Iris pigment epithelial cell (primary cell): ENCODE results near the gene MSMP.

Experiments used
- DNase-seq: peaks from one replicate; pipeline ENCODE4 v3.0.0-alpha.2; 2011; ENCODE audit warnings: low read depth

The MSMP gene

DNA sequence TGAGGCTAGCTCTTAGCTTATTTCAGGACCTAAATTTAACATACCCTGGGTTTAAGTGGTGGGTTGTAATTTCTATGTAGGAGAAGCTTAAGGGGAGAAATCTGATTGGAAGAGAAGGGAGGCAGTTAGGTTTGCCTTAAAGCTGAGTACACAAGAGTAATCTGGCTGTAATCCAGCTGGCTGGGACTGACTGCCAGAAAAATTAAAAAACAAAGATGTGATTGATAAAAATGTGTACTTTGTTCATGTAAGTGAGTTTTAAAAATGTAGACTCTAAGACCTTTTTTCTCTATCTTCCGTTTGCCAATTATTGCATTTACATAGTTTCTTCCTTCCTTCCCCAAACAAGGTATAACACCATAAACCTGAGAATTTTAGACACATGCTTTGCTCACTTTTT lies 17.5 kb upstream of the MSMP start:
- DNase-seq: peak; percentile 60

DNA sequence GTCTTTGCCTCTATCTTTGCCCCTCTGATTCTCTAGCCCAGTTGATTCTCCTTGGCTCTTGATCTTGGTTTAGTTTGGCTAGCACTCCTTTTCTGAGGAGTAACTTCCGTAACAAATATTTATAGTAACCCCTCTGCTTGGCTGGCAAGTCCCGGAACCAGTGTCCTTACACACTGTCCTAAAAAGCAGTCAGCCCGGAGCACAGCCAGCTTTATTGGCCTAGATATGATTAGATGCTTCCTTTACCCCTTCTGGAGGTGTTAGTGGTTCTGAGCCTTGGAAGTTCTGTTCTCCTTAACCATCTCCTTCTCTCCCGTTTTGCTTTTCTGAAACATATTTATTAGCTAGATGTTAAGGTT lies 17.0 kb upstream of the MSMP start:
- no peak for DNase-seq

DNA sequence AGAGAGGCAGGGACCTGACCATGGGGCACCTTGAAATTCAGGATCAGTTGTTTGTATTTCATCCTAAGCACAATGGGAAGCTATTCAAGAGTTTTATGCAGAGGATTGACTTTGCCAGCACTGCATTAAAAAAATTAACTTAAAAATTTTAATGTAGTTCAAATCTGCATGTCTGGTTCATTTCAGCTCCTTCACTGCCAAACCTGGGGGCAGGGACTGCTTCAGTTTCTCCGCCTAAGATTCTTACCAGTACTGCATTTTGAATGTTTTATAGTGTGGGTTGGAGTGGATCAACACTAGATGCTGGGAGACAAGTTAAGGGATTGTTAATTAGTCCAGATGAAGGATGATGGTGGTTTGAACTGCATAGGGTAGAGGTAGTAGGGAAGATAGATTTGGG lies 15.7 kb upstream of the MSMP start:
- DNase-seq: no peak

DNA sequence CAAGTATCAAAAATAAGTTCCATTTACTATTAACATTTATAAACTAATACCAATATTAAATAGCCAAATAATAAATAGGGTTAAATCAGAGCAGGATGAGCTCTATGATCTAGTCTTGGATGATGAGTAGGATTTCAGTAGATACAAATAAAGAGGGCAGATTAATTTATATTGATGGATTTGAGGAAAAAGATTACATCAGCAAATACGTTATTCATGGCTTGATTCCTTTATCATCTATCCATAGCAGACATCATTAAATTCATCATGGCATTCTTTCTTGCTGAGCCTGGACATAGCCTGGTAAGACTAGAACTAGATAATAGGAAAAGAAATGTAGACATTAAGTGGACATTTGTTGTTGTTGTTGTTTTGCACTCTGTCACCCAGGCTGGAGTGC lies 13.4 kb upstream of the MSMP start:
- no peak for DNase-seq

DNA sequence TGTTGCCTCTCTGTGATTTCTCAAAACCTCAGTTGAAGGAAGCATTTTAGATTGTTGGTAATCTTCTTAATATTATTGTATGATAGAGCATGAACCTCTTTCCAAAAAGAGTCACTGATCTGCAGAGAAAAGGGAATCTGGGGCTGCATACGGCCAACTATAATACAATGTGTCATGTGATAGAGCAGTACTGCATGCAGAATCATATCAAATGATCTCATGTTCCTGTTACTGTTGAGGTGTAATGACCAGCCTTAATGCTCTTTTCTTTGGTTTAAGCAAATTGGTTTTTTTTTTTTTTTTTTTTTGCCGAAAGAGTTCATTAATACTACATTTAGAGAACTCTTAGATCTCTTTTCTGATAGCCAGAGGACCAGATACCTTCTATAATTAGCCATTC lies 12.9 kb upstream of the MSMP start:
- DNase-seq: no peak

- DNase-seq: no peak
These were observed 9.7 kb upstream of the MSMP start for GRCh38 chr9:35763803-35764202.

- DNase-seq: no peak
These were observed 9.1 kb upstream of the MSMP start for GRCh38 chr9:35763181-35763580.

DNA sequence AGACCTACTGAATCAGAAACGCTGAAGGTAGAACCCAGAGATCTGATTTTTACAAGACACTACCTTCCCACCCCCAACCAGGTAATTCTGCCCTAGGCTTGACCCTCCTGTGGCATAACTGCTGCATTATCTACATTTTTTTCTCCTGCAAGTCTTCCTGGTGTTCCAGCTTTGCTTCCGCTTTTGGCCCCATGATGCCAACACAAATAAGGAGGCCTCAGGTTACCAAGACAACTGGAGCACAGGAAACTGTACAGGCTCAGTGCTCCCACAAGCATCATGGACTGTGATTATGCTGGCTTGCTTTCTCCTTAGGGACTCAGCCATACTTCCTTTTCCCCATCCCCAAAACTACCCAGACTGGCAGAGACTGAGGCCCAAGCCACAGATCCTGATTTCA lies 6.6 kb upstream of the MSMP start:
- DNase-seq: peak; percentile 78

DNA sequence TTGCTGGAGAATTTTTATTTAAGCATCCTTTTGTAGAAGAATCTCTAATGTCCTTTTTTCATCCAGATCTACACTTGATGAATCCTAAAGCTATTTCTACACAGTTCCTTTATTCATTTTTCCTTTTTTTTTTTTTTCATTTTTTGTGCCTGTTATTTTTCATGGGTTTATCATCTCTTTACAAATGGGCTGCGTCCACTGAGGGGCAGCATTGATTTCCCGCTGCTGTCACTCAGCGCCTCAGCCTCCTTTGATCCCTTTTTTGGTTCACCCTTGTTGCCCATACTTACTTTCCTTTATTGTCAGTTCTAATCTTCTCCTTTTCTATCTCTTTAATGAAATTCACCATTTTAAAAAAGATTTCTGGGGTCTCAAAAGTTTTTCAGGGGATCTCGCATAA lies 5.7 kb upstream of the MSMP start:
- no peak for DNase-seq

DNA sequence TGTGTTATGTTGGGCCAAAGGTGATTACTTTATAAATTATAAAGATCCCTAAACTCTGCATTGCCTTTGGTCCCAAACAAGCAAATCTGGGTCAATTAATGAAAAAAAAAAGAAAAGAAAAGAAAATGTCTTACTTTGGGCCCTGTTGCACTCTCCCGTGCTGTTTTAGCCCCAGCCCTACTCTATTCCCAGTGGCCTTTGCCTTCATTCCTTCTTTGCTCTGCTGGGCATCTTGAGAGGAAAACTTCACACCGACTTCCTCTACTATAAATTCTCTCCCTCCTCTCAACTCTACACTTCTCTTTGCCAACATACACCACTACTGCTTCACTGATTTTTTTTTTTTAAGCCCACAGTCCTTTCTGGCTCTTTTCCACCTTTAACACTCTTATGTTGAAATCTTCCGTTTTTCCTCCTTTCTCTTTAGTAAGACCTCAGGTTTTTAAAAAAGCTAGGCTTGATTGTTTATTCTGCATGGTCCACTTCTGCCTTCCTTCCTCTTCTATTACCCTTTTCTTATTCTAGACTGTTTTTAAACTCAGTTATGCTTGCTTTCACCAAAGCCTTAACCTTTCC lies 4.5 kb upstream of the MSMP start:
- DNase-seq: peak; percentile 59

DNA sequence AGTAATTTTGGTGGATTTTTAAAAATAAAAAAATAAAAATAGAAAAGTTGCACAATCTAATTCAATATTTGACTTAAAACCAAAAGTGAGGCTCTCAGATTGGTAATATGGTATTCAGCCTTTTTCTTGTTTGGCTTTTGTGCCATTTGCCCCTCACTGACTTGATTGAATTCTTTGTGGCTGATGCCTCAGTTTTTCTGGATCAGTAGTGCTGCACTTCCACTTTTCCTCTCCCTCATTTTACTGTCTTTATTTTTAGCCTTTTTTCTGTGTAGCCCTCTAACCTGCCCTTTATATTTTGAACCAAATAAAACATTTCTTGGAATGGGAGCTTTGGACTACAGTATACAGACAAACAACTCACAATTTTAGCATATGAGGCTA lies 3.8 kb upstream of the MSMP start:
- DNase-seq: no peak

DNA sequence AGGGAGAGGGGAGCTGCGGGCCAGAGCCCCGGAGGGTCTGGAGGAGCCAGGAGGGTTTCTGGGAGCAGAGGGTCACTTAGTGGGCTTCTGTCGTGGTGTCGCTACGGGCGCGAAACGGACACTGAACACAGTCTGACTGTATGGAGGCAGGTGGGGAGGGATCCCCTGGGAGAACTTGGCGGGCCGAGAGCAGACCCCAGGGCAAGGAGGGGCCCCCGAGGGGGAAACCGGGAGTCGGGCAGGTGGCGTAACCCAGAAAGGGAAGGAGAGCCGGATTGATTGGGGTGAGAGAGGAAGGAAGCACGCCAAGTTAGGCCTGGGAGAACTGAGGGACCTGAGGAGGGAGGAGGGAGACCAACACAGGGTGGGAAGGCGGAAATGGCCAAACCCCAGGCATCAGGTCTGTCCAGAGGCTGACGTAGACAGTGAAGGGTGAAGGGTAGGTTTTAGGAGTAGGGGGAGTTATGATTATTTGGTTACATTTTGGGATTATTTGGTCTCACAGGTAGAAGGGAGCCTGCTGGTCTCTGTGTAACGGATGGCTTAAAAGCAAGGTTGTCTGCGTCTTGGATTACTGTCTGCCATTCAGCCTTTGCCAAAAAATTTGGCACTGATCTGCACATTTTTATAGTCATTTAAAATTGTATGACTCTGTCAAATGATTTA lies 3.3 kb upstream of the MSMP start:
- DNase-seq: no peak

GRCh38 chr9:35756275-35757225 lies 2.5 kb upstream of the MSMP start:
- peak; percentile 39 for DNase-seq

DNA sequence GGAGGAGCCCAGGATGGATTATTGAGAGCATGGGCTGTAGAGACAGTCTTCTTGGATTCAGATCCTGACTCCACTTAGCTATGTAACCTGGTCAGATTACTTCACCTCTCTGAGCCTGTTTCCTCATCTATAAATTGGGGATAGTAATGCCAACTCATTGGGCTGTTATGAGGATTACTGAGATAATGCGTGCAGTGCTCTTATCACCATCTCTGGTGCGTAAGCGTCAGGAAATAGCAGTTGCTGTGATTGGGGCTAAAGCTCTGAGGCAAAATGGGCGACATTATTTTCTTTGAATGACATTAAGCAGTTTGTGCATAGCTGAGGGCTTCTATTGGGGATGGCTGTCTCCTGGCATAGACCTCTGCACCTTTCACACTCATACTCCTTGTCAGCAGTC lies 995 bp upstream of the MSMP start:
- DNase-seq: no peak

- DNase-seq: no peak
These were observed 610 bp downstream of the MSMP start for GRCh38 chr9:35753466-35753865.

GRCh38 chr9:35750256-35750531 lies 3.9 kb downstream of the MSMP start:
- DNase-seq: no peak

DNA sequence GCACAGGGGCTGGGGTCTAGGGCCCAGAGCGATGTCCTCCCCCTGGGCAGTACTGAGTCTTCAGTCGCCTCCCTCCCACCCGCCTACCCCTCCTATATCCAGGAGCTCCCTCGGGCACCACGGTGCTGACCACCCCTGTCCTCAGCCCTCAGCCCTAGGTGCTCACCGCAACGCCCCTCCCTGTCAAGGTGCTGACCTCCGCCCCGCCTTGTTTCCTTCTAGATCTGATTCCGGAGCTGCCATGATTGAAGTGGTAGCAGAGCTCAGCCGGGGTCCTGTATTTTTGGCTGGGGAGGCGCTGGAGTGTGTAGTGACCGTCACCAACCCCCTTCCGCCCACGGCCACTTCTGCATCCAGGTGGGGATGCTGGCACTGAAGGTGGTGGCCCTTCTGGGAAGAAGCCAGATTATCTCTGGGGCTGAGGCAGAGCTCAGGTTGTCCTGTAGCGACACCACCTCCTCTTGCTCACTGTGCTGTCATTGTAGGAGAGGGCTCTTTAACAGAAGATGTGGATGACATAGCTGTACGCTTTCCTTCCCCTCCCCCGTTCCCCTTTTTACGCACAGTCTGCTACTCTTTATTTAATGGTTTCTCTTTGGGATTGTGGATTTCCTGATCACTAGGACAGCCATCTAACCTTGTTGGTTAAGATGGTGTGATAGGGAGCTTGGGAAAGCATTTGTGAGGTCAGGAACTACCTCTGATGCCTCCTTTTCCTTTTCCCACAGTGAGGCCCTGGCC lies 4.4 kb downstream of the MSMP start:
- DNase-seq: no peak

- peak; percentile 61 for DNase-seq
These were observed 5.1 kb downstream of the MSMP start, which contains the start of the genes GBA2 and RGP1 for GRCh38 chr9:35748858-35749514. TSS of gene GBA2 (minus strand) at chr9:35749228. CDS start at chr9:35748704, 524 bp downstream. TSS of gene RGP1 (plus strand) at chr9:35749287. CDS start at chr9:35749756, 469 bp downstream.

GRCh38 chr9:35748242-35748857 lies 5.7 kb downstream of the MSMP start:
- no peak for DNase-seq

GRCh38 chr9:35746583-35746982 lies 7.5 kb downstream of the MSMP start:
- DNase-seq: no peak

- no peak for DNase-seq
These were observed 8.5 kb downstream of the MSMP start for GRCh38 chr9:35745569-35745968.
